HG03558 (cell line): Measurements from ENCODE around the gene AIFM3.
"Not testable (repeated sequence)": the region's sequence is repeated elsewhere in the genome, so short reads cannot be mapped to it uniquely, and the experiment has no call there.

Experiments
- ATAC-seq: cut with Tn5 transposase; IDR thresholded peaks from one replicate; pipeline ENCODE4 v1.9.1; 2021; ENCODE audit warnings: moderate number of reproducible peaks; ENCODE audit not compliant: unreplicated experiment; ENCODE audit errors: extremely low read depth

The AIFM3 gene

DNA sequence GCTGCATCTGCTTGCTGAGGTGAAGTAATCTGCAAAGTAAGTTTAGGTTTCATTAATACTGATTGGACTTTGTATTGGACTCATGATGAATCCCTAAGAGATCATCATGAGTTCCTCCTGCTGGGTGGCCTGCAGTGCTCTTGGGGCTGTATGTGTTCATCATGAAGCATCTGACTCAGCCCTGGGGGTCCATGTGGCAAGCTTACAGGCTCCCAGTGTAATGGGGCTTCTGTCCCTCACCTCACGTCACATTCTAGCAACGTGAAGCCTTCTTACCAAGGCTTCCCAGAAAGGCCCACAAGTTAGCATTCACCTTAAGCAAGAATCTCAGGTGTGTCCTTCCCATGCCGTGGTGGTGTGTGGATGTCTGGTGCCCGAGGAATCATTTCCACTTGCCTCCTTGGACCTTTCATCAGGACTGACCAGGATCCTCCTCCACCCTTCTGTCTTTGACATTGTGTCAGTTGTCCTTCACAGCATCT is 26.1 kb upstream of the AIFM3 start:
- no peak for ATAC-seq

DNA sequence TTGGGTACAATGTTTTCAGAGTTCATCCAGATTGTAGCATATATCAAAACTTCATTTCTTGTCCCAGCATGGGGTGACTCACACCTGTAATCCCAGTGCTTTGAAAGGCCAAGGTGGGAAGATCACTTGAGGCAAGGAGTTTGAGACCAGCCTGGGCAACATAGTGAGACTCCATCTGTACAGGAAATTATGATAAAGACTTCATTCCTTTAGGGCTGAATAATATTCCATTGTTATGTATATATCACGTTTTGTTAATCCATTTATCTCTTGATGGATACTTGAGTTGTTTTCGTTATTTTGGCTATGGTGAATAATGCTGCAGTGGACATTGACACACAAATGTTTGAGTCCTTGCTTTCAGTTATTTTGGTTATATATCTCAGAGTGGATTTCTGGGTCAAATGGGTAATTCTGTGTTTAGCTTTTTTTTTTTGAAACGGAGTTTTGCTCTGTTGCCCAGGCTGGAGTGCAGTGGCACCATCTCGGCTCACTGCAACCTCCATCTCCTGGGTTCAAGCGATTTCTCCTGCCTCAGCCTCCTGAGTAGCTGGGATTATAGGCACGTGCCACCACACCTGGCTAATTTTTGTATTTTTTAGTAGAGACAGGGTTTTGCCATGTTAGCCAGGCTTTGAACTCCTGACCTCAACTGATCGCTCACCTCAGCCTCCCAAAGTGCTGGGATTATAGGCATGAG is 24.7 kb upstream of the AIFM3 start:
- not testable (repeated sequence) for ATAC-seq

DNA sequence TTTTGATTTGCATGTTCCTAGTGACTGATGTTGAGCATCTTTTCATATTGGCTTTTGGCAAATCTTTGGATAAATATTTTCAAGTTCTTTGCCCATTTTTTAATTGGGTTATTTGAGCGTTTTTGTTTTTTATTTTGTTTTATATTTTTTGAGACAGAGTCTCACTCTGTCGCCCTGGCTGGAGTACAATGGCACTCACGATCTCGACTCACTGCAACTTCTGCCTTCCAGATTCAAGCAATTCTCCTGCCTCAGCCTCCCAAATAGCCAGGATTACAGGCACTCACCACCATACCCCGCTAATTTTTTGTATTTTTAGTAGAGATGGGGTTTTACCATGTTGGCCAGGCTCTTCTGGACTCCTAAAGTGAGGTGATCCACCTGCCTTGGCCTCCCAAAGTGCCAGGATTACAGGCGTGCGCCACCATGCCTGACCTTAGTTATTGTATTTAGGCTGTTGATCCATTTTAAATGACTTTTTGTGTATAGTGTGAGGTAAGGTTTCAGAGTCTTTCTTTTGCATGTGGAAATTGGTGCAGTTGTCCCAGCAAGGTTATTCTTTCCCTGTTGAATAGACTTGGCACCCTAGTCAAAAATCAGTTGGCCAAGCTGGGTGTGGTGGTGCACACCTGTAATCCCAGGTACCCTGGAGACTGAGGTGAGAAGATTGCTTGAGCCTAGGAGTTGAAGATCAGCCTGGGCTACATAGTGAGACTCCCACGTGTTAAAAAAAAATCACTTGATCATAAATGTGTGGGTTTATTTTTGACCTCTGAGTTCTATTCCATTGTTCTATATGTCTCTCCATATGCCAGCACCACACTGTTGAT is 23.7 kb upstream of the AIFM3 start:
- no peak for ATAC-seq

DNA sequence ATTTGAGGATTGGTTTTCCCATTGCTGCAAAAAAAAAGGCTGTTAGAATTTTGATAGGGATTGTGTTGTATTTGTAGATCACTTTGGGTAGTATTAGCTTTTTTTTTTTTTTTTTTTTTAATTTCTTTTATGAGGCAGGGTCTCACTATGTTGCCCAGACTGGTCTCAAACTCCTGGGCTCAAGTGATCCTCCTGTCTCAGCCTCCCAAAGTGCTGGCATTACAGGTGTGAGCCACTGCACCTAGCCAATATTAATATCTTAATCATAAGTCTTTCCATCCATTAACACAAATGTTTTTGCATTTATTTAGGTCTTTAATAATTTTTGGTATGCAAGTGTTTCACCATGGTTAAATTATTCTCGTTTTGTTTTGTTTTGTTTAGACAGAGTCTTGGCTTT is 23.0 kb upstream of the AIFM3 start:
- no peak for ATAC-seq

DNA sequence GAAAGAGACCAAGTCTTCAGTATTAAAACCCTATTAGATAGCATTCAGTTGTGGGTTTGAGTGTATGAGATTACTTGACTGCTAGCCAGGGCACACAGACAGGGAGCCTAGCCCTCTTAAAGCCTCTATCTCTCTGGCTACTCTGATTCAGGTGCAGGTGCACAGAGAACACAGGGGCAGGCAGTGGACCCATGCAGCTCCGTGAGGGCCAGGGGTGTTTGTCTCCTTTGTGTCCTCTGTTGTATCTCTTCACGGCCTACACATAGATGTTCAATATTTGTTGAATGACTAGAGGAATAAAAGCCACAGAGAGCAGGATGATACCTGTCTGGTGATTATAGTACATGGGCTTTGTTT is 21.5 kb upstream of the AIFM3 start:
- ATAC-seq, result no peak

DNA sequence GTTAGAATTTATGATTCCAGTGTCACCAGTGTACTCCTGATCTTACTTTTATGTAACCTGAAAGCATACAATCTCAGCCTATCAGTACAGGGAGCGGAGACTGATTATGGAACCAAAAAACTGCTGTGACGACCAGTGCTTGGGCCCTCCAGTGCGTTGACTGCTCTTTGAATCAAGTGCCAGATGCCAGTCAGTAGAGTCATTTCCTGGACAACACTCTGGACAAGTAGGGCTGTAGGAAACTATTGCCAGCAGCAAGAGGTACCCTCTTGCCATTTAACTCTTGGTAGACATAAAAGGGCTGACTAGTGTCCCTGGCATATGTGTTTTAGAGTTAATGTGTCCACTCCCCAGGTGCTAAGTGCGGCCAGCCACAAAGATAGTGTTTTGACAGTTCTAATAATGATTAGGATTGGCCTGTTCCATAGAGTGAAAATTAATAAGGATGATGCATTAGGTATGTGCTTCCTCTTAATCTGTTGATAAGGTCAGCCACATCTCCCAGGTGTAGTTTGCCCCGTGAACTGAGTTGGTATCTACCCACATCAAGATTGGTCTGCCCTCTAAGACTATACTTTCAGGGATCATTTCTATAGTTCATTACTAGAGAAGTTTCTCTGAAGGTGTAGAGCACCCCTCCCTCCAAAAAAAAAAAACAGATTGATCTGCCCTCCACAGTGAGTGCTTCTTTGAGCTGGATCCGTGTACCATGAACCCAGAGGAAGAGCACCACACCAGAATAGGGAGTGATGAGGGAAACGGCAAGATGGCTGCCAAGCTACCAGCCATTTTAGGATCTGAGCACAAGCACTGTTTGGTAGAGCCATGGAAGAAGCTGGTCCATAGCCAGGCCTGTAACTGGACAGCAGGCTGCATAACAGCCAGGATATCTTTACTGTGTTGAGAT is 20.7 kb upstream of the AIFM3 start:
- ATAC-seq, result no peak

DNA sequence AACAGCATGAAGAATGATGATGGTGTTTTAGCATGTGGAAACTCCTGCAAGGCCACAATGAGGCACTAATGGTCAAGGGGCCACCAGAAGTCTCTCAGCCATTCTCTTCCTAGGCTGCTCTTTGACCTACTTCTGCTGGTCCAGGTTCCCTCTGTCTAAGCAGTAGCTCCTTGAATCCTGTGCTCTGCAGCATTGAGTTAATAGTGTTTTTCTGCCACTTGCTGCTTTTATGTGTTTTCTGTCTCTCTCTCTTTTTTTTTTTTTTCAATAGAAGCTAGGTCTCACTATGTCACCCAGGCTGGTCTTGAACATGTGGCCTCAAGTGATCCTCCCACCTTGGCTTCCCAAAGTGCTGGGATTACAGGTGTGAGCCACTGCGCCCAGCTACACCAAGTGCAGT is 20.1 kb upstream of the AIFM3 start:
- ATAC-seq, result no peak

DNA sequence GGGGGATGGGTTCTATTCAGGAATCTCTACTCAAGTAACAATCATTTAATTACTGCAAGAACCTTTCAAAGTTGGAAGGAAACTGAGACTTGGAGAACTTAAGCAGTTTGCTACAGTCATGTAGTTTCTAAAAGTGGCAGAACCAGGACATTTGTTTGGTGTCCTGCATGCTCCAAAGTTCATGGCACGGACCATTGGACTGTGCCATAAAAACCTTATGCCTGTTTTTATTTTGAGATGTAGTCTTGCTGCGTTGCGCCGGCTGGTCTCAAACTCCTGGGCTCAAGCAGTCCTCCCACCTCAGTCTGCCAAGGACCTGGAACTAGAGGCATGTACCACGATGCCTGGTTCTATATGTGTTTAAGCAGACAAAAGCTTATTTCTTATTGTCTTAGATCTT is 18.6 kb upstream of the AIFM3 start:
- ATAC-seq, result no peak

DNA sequence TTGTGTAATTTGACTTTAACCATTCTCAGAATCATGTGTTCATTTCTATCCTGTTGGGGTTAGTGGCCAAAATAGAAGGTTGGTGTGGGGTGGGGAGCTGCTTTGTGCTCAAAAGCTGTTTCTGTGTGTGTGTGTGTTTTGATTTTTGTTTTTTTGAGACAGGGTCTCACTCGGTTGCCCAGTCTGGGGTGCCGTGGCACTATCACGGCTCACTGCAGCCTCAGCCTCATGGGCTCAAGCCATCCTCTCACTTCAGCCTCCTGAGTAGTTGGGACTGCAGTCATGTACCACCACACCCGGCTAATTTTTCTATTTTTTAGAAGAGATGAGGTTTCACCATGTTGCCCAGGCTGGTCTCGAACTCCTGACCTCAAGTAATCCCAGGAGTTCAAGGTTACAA is 18.1 kb upstream of the AIFM3 start:
- no peak for ATAC-seq

DNA sequence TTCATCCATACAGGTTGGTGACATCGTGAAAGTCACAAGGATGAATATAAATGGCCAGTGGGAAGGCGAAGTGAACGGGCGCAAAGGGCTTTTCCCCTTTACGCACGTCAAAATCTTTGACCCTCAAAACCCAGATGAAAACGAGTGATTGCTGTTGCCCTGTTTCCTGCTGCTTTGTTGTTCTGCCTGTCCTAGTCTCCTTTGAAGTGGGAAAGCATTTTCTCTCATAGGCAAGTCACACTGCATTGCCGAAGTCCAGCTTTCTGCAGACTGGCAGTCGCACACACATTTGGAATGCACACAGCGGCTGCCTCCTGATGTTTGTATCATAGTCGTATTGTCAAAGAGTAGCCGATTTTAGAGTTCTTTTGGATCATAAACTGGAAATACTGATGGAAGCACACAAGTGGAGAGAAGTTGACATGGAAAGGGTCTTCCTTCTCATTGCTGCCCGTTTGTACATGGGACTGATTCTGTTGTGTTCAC is 17.3 kb upstream of the AIFM3 start:
- no peak for ATAC-seq

DNA sequence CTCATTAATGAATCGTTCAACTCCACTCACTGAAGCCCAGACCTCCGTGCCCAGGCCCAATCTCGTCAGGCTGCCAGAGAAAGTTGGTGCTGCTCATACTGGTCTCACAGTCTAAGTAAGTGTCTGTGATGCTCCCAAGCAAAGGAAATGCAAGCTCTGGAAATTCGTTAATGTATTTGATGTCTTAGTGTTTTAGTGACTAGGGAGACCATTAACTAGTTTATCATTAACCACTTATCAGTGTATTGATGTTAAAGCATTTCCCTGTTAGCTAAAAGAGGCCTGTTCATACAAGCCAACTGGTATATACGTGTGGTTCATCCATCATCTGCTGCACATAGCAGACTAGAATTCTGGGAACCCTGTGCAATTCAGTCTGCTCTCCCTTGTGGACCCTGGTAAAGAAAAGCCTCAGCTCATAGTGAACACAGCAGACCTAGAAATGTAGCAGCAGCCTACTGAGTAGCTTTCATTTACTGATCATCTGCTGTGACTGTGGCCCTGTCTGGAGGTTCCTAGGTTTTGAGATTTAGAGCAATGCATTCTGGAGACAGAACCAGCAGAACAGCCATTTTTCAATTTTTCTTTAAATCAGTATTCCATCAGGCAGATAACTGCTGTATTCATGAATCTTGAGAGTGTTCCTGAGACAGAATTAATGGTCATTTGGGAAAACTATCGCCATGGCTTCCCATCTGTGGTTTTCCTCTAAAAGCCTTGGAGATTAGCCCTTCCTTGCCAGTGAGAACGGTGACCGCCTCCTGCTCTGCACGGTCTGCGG is 15.7 kb upstream of the AIFM3 start:
- ATAC-seq, result no peak

DNA sequence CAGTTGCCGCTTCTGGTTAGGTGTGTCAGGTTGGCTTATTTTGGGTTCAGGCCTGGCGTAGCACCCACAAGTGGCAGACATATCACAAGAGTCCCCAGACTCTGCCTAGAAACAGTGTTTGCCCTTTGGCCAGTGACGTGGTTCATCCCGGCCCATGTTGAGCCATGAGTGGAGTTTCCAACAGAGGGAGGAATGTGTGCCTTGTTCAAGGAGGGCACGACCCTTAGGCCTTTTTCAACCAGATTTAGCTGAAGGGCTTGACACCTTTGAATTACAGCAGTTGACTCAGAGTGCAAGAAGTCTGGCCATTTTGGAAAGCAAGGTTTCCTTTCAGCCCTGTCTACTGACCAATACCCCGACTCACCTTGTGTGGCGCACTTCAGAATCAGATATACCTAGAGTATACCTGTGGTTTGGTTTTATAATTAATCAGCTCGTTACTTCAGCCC is 15.1 kb upstream of the AIFM3 start:
- no peak for ATAC-seq

DNA sequence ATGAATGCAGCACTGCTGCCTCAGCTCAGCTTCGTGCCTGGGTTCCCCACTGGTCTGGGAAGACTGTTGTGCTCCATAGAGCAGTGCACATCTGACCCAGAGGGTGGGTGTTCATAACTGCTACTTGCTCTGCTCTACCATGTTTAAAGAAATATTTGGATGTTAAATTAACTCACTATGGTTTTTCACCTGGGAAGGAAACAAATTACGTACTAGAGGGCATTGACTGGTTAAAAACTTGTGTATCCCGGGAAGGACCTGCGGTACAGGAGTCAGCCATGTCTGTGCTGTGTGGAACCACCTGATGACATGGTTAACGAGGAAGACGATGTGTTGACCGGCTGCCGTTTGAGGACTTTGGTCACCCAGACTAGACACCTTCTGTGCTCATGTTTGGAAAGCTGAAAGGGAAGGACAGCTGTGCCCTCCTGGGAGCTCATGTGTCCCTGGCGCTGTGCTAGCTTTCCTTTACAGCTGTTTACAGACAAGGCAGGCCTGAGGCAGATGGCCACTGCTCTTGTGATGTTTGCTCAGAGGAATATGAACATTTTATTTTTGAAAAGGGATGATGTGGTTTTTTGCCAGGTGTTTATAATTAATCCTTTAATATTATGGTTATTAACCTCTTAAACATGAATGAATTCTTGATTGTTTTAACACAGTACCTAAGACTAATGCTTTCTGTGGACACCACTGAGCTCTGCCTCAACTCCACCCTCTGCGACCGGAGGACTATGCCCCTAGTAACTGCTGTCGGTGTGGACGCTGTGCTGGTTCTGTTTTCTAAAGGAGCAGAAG is 14.3 kb upstream of the AIFM3 start:
- no peak for ATAC-seq

DNA sequence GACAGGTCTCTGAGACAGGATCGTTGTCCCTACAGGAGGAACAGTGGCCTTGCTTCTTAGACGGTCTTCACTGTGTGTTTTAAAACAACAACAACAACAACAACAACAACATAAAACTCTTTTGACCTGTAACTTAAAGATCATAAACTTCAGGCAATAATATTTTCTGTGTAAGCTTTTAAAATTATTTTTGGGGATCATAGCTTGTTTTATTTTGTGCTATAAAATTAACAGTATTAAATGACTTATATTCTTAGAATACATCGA is 13.8 kb upstream of the AIFM3 start:
- ATAC-seq, result no peak

DNA sequence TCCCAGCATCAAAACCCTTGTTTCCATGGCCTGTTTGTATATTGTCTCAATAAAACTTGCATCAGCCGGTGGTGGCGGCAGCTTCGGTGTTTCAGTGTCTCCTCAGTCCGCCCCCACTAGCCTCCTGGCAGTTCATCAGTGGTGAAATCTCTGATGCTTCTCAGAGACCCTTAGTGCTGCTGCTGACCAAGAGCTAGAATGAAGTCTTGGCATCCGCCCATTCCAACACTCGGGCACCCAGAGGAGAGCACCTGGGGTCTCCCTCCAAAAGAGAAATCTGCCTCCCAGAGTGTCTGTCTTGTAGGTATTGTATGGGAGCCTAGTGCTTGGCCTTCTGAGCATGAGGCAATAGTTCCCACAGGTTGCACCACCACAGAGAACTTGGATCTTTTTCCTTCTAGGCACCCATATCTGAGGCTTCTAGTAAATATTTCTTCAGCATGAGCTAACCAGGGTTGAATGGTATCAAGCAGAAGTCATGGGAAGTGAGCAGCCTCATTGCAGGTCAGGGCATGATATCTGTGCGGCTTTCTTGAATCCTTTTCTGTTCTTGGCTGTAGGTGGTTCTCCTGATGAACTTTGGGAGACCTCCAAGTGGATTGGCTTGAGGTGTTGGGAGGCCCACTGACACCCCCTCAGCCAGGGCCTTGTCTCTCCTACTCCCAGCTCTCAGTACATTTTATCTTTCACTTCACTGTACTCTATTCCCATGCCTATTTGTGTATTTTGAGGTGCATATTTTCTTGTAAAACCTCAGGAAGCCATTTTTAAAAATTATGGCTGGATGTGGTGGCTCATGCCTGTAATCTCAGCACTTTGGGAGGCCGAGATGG is 13.2 kb upstream of the AIFM3 start:
- ATAC-seq, result no peak

DNA sequence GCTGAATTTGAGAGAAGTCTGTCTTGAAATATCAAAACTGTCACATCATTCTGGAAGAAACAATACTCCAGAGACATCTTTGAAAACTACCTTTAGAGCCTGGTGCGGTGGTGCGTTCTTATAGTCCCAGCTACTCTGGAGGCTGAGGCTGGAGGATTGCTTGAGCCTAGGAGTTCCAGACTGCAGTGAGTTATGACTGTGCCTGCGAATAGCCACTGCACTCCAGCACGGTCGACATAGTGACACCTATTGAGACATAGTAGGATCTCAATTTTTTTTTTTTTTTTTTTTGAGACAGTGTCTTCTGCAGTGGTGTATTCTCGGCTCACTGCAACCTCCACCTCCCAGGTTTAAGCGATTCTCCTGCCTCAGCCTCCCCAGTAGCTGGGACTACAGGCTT is 11.5 kb upstream of the AIFM3 start:
- no peak for ATAC-seq

DNA sequence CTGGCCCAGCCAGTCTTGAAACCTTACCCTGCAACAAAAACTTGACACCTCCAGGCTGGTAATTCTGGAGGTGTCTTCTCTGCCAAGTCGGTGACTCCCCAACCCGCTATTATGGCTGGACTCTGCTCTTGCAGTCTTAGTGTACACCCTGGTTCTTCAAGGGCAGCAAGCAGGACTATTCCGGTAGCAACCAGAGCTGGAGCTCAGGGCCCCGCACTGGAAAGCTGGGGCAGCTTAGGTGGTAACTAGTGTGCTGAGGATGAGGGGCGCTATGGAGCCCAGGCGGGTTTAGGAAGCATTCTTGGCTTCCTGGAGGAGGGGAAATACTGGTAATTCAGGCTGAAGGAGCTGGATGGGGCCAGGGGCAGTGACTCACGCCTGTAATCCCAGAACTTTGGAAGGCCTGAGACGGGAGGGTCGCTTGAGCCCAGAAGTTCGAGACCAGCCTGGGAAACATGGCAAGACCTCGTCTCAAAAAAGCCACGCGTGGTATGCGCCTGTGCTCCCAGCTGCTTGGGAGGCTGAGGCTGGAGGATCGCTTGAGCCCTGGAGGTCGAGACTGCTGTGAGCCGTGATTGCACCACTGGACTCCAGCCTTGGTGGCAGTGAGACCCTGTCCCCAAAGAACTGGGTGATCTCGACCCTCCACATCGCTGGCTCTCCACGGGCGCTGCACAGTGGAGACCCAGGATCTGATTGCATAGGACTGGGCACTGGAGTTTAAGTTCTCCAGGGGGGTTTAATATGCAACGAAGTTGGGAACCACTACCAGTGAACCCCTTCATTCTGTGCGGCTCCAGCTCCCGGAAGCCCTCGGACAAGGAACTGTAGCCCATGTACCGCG is 10.6 kb upstream of the AIFM3 start:
- ATAC-seq, result no peak
